ENCODE measurements around the gene KREMEN2.

GRCh38 chr16:2975161-2975795, 11.2 kb downstream of the KREMEN2 start:
- TF ChIP-seq EZH2 (conservative IDR thresholded peaks at IDR 0.05; ENCODE audit: low read depth, low read length): no peak
- no peak for TF ChIP-seq ADNP (CRISPR knock-in tag; IDR thresholded peaks at IDR 0.05)

Measured in HepG2 (cell line).